Spinal cord (tissue), 10 donors: ENCODE results near the gene PDSS2. TPM values are rescaled to one million over a fixed set of nuclear protein-coding genes. Genes with fewer than 3 reads are reported as not detected.
"Not testable (repeated sequence)": the region's sequence is repeated elsewhere in the genome, so short reads cannot be mapped to it uniquely, and the experiment has no call there.

ENCODE experiments used
- DNase-seq, 6 donors: peaks; one replicate each; pipeline versions ENCODE4 v3.0.0 to v3.0.0-alpha.2; 2013 to 2015; ENCODE audit warnings: low spot score in 6 of 6, low read depth in 4 of 6
- H3K27ac ChIP-seq: one replicate; pipeline ENCODE4 v1.5.1; 2013; ENCODE audit warnings: low read depth, low read length, control low read depth
- H3K27me3 ChIP-seq: one replicate; pipeline ENCODE4 v1.6.1; 2013; ENCODE audit warnings: low read length; ENCODE audit not compliant: control insufficient read depth, insufficient read depth
- H3K36me3 ChIP-seq: one replicate; pipeline ENCODE4 v1.6.1; 2013; ENCODE audit warnings: low read length; ENCODE audit not compliant: control insufficient read depth, insufficient read depth
- H3K4me1 ChIP-seq: one replicate; pipeline ENCODE4 v1.6.1; 2013; ENCODE audit warnings: low read length; ENCODE audit not compliant: control insufficient read depth, insufficient read depth
- H3K4me3 ChIP-seq: one replicate; pipeline ENCODE4 v1.5.1; 2013; ENCODE audit warnings: low read depth, low read length, control low read depth
- H3K9me3 ChIP-seq: one replicate; pipeline ENCODE4 v1.6.1; 2013; ENCODE audit warnings: low read length; ENCODE audit not compliant: control insufficient read depth, insufficient read depth
- WGBS: methylation state at CpG from one replicate; pipeline ENCODE4 v1.1.5; 2013; ENCODE audit warnings: missing lambda C conversion rate; ENCODE audit not compliant: insufficient coverage; 5-methylcytosine and 5-hydroxymethylcytosine counted together
- polyA plus RNA-seq, 2 donors: library from polyadenylated mRNA; unstranded; fragments of 120-200 nt; gene quantifications; one replicate each; pipeline ENCODE4 v1.2.1, GENCODE V29; 2013; ENCODE audit not compliant: insufficient read length in 2 of 2
- total RNA-seq, 2 donors: library from RNA; depleted of rRNA in 1 of 2; stranded (reverse); fragments of 120-200 nt in 1 of 2; fragments of >200 nt in 1 of 2; gene quantifications; one replicate each; pipeline versions ENCODE4 v1.2.3 to v1.2.4, GENCODE V29; 2013 to 2014
- donor health status: healthy.

PDSS2 gene
- total and polyA plus RNA-seq, 4 donors: 9.5 to 14.5 (median 10.6) TPM

DNA sequence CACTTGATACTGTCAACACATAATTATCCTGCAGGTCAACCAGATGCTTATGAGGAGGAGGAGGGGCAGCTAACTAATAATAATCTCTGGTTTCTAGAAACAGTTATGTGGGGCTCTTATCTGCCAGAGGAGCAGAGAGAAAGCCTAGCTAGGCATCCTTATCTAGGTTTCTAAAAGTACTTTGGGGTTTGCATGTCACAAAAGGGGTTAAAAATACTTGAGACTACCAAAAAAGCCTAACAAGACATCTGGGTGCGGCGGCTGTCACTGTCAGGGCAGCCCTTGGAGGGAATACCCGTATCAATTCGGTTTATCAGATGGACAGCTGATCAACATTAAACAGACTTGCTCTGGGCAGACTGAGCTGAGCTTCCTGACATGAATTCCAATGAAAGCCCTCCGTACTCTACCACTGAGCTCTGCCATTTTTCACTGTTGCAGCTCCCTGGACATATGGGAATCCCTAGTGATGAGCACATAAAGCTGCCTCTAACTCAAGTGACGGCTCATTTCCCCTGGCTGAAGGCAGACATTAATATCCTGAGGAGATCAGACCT is 166.6 kb downstream of the PDSS2 start:
- Histone ChIP-seq H3K27me3 (no peaks in the 10 kb centered on the region), H3K27ac (peak overlapping the region; percentile 25), H3K9me3 (no peaks in the 10 kb centered on the region), H3K4me3 (no peak overlapping the region), H3K4me1 (peaks cover 3% of the 10 kb centered on the region), H3K36me3 (no peaks in the 10 kb centered on the region)
- DNase-seq: peak in 4 of 6 donors; percentile 39 to 90 (median 58)
- 12% methylated on average over 6 of the region's 6 CpGs for WGBS

DNA sequence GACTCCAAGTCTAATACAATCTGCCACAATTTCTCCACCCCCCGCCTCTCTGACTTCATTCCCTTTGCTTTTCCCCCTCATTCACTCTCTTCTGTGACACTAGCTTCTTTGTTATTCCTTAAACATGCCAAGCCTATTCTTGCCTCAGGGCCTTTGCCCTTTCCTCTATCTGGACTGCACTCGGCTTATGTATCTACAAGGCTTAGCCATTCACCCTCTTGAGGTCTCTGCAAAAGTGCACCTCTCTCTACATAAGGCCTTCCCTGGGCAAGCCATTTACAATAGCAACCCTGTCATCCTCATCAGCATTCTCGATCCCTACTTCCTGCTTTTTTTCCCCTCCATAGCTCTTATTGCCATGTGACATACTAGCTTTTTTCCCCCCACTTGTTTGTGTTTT is 168.9 kb downstream of the PDSS2 start:
- Histone ChIP-seq H3K27me3 (no peaks in the 10 kb centered on the region), H3K4me3 (no peak overlapping the region), H3K27ac (peak overlapping the region; percentile 72), H3K4me1 (peaks cover 3% of the 10 kb centered on the region), H3K36me3 (no peaks in the 10 kb centered on the region), H3K9me3 (no peaks in the 10 kb centered on the region)
- WGBS: 47% methylated on average over 3 of the region's 3 CpGs
- DNase-seq: peak in 2 of 6 donors; percentile 23 to 34

DNA sequence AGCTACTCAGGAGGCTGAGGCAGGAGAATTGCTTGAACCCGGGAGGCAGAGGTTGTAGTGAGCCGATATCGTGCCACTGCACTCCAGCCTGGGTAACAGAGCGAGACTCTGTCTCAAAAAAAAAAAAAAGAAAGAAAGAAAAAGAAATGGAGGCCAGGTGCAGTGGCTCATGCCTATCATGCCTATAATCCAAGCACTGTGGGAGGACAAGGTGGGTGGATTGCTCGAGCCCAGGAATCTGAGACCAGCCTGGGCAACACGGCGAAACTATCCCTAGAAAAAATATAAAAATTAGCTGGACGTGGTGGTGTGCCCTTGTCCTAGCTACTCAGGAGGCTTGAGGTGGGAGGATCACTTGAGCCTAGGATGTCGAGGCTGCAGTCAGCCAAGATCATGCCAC is 170.1 kb downstream of the PDSS2 start:
- WGBS: 100% methylated on average over 5 of the region's 9 CpGs
- H3K9me3 ChIP-seq, H3K27me3 ChIP-seq, H3K4me1 ChIP-seq, H3K4me3 ChIP-seq, H3K27ac ChIP-seq, DNase-seq, H3K36me3 ChIP-seq: not testable (repeated sequence)

DNA sequence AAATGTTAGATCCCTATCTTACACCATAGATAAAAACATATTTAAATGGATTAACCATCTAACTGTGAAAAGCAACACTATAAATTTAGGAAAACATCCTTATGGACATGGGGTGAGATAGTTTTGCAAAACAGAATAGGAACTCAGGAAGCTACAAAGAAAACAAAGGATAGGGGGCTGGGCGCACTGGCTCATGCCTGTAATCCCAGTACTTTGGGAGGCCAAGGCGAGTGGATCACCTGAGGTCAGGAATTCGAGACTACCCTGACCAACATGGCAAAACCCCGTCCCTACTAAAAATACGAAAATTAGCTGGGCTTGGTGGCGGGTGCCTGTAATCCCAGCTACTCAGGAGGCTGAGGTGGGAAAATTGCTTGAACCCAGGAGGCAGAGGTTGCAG is 173.7 kb downstream of the PDSS2 start:
- not testable (repeated sequence) for H3K4me1 ChIP-seq, H3K36me3 ChIP-seq
- WGBS: 83% methylated on average over 2 of the region's 6 CpGs

DNA sequence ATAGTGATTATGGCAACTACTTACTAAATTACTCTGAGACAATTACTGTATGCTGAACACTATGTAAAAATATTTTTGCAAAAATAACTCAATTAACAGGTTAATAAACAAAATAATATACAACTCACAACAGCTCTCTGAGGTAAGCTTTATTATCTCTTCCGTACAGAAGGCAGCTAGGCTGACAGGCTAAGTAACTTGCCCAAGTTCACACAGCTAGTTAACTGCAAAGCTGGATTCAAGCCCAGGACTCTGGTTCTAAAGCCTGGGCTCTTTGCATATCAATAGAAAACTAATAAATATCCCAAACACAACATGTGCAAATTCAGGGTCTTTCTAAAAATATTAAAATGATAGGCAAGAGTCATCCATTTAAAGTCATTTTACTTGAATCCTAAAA is 174.6 kb downstream of the PDSS2 start:
- Histone ChIP-seq H3K36me3 (no peaks in the 10 kb centered on the region), H3K27me3 (no peaks in the 10 kb centered on the region), H3K4me1 (no peaks in the 10 kb centered on the region), H3K27ac (no peak overlapping the region), H3K9me3 (no peaks in the 10 kb centered on the region), H3K4me3 (no peak overlapping the region)
- DNase-seq: peak in 2 of 6 donors; percentile 60 to 74
- 33% methylated on average over 1 of the region's 1 CpG for WGBS

More for the DNA sequence above, 173.7 kb downstream of the PDSS2 start:
- H3K9me3 ChIP-seq, H3K27ac ChIP-seq, H3K27me3 ChIP-seq, H3K4me3 ChIP-seq, DNase-seq: not testable (repeated sequence)

DNA sequence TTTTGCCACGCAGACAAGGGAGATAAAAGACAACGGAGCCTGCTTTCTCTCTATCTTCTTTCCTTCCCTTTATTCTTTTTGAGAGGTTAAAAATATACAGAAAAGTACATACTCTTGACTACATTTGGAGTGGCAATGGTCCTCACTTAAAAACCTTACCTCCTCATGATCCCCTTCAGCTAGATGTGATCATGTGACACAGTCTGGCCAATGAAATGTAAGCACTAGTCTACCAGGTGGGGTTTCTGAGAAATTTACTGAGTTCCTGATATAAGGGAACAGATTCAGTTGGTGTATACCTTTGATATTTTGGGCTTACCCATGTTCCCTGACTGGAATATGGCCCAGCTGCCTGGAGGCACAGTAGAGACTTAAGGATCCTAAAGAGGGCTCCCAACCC is 178.6 kb downstream of the PDSS2 start:
- no CpG with 5 or more reads among the region's 2 CpGs for WGBS
- Histone ChIP-seq H3K4me1 (no peaks in the 10 kb centered on the region), H3K4me3 (no peak overlapping the region), H3K27ac (no peak overlapping the region), H3K9me3 (no peaks in the 10 kb centered on the region), H3K27me3 (no peaks in the 10 kb centered on the region), H3K36me3 (no peaks in the 10 kb centered on the region)
- no peak for DNase-seq

DNA sequence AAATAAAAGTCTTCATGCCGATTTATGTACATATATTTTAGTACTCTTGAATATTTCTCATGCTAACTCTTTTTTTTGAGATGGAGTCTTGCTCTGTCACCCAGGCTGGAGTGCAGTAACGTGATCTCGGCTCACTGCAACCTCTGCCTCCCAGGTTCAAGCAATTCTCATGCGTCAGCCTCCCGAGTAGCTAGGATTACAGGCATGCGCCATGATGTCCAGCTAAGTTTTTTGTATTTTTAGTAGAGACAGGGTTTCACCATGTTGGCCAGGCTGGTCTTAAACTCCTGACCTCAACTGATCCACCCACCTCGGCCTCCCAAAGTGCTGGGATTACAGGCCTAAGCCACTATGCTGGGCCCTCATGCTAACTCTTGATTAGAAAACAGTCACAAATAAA is 179.4 kb downstream of the PDSS2 start:
- H3K4me3 ChIP-seq, H3K27ac ChIP-seq, DNase-seq, H3K27me3 ChIP-seq, H3K36me3 ChIP-seq, H3K4me1 ChIP-seq, H3K9me3 ChIP-seq: not testable (repeated sequence)
- WGBS: 92% methylated on average over 4 of the region's 7 CpGs

DNA sequence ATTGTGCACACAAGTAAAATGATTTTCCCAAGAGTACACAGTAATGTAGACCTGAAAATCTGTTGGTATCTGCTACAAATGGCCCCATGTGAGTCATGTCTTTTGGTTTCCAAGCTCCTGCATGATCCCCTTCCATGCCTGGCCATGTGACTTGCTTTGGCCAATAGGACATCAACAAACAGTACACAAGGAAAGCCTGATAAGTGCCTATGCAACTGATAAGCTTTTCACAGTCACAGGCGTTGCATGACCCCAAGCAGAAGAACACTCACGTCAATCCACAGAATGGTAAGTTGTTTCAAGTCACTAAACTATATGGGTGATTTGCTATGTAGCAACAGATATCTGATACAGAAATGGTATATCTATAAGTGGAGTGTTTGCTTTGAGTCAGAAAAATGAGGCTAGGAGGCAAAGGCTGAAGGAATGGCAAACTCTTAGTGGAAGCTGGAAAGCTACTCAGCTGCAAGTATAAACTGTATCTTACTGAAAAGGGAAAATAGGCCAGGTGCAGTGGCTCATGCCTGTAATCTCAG is 184.0 kb downstream of the PDSS2 start:
- Histone ChIP-seq H3K4me3 (no peak overlapping the region), H3K9me3 (no peaks in the 10 kb centered on the region), H3K4me1 (no peaks in the 10 kb centered on the region), H3K27ac (no peak overlapping the region), H3K27me3 (no peaks in the 10 kb centered on the region), H3K36me3 (no peaks in the 10 kb centered on the region)
- no peak for DNase-seq
- WGBS: no CpG with 5 or more reads among the region's 2 CpGs

DNA sequence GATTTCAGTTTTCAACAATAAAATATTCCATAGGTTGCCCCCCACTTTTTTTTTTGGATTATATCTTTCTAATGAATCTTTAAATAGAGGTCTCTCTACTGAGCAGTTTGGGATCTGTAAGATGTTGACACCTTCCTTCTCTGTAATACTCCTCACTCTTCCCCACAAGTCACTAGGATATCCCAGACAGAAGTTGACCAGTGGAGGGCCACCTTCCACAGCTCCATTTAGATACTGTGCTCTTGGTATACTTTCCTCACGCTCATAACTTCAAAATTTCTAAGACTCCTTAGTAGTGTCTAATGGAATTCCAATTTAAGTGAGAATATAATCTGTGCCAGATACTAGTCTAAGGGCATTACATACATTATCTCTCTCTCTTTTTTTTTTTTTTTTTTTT is 185.1 kb downstream of the PDSS2 start:
- Histone ChIP-seq H3K9me3 (no peaks in the 10 kb centered on the region), H3K4me3 (no peak overlapping the region)
- WGBS: no CpG with 5 or more reads among the region's 1 CpG

DNA sequence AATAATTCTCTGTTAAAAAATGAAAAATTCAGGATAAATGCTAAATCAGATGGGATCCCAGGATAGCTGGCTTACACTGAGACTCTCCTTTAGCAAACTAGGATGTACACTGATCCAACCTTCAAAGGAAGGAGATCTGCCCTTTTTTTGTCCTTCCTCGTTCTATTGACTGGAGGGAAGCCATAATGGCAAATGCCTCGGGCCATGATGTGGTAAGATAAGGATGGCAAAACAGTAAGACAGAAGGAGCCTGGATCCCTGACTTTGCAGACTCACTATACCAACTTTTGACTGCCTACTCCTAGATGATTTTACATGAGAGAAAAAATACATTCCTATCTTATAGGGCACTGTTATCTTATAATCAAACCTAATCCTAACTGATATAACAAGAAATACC is 187.1 kb downstream of the PDSS2 start:
- Histone ChIP-seq H3K27me3 (no peaks in the 10 kb centered on the region), H3K9me3 (no peaks in the 10 kb centered on the region), H3K4me1 (no peaks in the 10 kb centered on the region), H3K27ac (no peak overlapping the region), H3K4me3 (no peak overlapping the region), H3K36me3 (no peaks in the 10 kb centered on the region)
- DNase-seq: no peak
- no CpG with 5 or more reads among the region's 2 CpGs for WGBS

More for the DNA sequence above, 185.1 kb downstream of the PDSS2 start:
- Histone ChIP-seq H3K4me1 (no peaks in the 10 kb centered on the region), H3K27ac (no peak overlapping the region), H3K36me3 (no peaks in the 10 kb centered on the region), H3K27me3 (no peaks in the 10 kb centered on the region)
- DNase-seq: no peak
